Left ventricle myocardium inferior (tissue), 1 donor: ENCODE measurements around the gene ERBB2. TPM values are rescaled to one million over a fixed set of nuclear protein-coding genes. Genes with fewer than 3 reads are reported as not detected.
"Not testable (repeated sequence)": the region's sequence is repeated elsewhere in the genome, so short reads cannot be mapped to it uniquely, and the experiment has no call there.

ENCODE experiments used
- DNase-seq: peaks from one replicate; pipeline ENCODE4 v3.0.0-alpha.2; 2020
- H3K27ac ChIP-seq: fragments of 200-600 bp; replicated peaks from 2 replicates; pipeline ENCODE4 v1.8.0; 2021
- H3K27me3 ChIP-seq: fragments of 200-600 bp; 2 replicates; pipeline ENCODE4 v1.8.0; 2021; ENCODE audit warnings: low read depth
- H3K36me3 ChIP-seq: fragments of 200-600 bp; 2 replicates; pipeline ENCODE4 v1.8.0; 2021
- H3K4me1 ChIP-seq: fragments of 200-600 bp; 2 replicates; pipeline ENCODE4 v1.8.0; 2021
- H3K4me3 ChIP-seq: fragments of 200-600 bp; 2 replicates; pipeline ENCODE4 v1.8.0; 2021; ENCODE audit warnings: mild to moderate bottlenecking, moderate library complexity
- H3K9me3 ChIP-seq: fragments of 200-600 bp; replicated peaks from 2 replicates; pipeline ENCODE4 v1.8.0; 2021
- CTCF ChIP-seq: fragments of 200-600 bp; IDR thresholded peaks from 2 replicates; pipeline ENCODE4 v1.8.0; 2021; ENCODE audit warnings: antibody characterized with exemption, mild to moderate bottlenecking, borderline replicate concordance
- intact Hi-C: fragments of 100-400 bp; cut with micrococcal nuclease; formaldehyde crosslinking; loops from one replicate; pipeline ENCODE4 v1.11.0; 2022
- total RNA-seq: library from RNA; stranded (reverse); fragmentation: NEBNext Ultra II Directional; extraction: Animal tissue kit (Norgen Biotek cat#: 25700); gene quantifications from one replicate; pipeline ENCODE4 v1.2.1, GENCODE V29; 2021
- donor health status: DM: no; HTN: yes; CAD: no; lungs with severe emphysema.

Gene ERBB2
- total RNA-seq, 1 donor from 2014 or later = 61.0 TPM

GRCh38 chr17:39719563-39720355 is 19.9 kb downstream of the ERBB2 start:
- H3K27me3 ChIP-seq = no peaks in the 10 kb centered on the region
- H3K9me3 ChIP-seq = no peaks in the 10 kb centered on the region
- peaks cover 62% of the 10 kb centered on the region for H3K36me3 ChIP-seq
- intact Hi-C loops = no loop called here
- DNase-seq = no peak
- no peak overlapping the region for H3K27ac ChIP-seq
- peaks cover 21% of the 10 kb centered on the region for H3K4me1 ChIP-seq
- TF ChIP-seq CTCF = no peak
- no peak overlapping the region for H3K4me3 ChIP-seq

- Histone ChIP-seq H3K9me3 (no peaks in the 10 kb centered on the region), H3K27me3 (no peaks in the 10 kb centered on the region), H3K27ac (no peak overlapping the region), H3K4me1 (peaks cover 3% of the 10 kb centered on the region), H3K4me3 (no peak overlapping the region), H3K36me3 (peaks cover 65% of the 10 kb centered on the region)
- DNase-seq = no peak
- intact Hi-C loops = no loop called here
- TF ChIP-seq CTCF = no peak
Observed at GRCh38 chr17:39722104-39722503, 22.2 kb downstream of the ERBB2 start.

- no peak for DNase-seq
- intact Hi-C loops = no loop called here
- peaks cover 72% of the 10 kb centered on the region for H3K36me3 ChIP-seq
Observed at GRCh38 chr17:39722965-39723848, 23.3 kb downstream of the ERBB2 start.

GRCh38 chr17:39724731-39725130 is 24.9 kb downstream of the ERBB2 start:
- no peak for TF ChIP-seq CTCF
- Histone ChIP-seq H3K4me1 (peaks cover 8% of the 10 kb centered on the region), H3K9me3 (no peaks in the 10 kb centered on the region), H3K27me3 (no peaks in the 10 kb centered on the region), H3K4me3 (no peak overlapping the region), H3K27ac (no peak overlapping the region), H3K36me3 (peaks cover 70% of the 10 kb centered on the region)
- intact Hi-C loops = no loop called here
- no peak for DNase-seq

More at GRCh38 chr17:39722965-39723848, 23.3 kb downstream of the ERBB2 start:
- no peaks in the 10 kb centered on the region for H3K9me3 ChIP-seq
- H3K4me3 ChIP-seq = no peak overlapping the region
- no peaks in the 10 kb centered on the region for H3K27me3 ChIP-seq
- H3K4me1 ChIP-seq = no peaks in the 10 kb centered on the region
- TF ChIP-seq CTCF = no peak
- no peak overlapping the region for H3K27ac ChIP-seq

- H3K27ac ChIP-seq, H3K27me3 ChIP-seq, DNase-seq, H3K4me3 ChIP-seq, H3K9me3 ChIP-seq, intact Hi-C loops: not testable (repeated sequence)
- Histone ChIP-seq H3K36me3 (peaks cover 61% of the 10 kb centered on the region), H3K4me1 (peaks cover 19% of the 10 kb centered on the region)
Observed at GRCh38 chr17:39725923-39726322, 26.1 kb downstream of the ERBB2 start.

- peaks cover 19% of the 10 kb centered on the region for H3K4me1 ChIP-seq
- no peaks in the 10 kb centered on the region for H3K27me3 ChIP-seq
- intact Hi-C loops = no loop called here
- H3K36me3 ChIP-seq = peaks cover 61% of the 10 kb centered on the region
- no peak for TF ChIP-seq CTCF
- DNase-seq = no peak
- H3K4me3 ChIP-seq = no peak overlapping the region
- H3K9me3 ChIP-seq = no peaks in the 10 kb centered on the region
- no peak overlapping the region for H3K27ac ChIP-seq
Observed at GRCh38 chr17:39726617-39727016, 26.8 kb downstream of the ERBB2 start.
